DOHH2 (cell line): Measurements from ENCODE around the gene C14orf180.

ENCODE experiments used
- EZH2phosphoT487 ChIP-seq: fragments of 200-600 bp; sonication (generic); IDR thresholded peaks from 2 replicates; pipeline ENCODE4 v1.6.1; 2017; ENCODE audit warnings: borderline replicate concordance, mild to moderate bottlenecking, antibody characterized with exemption, low read length, moderate library complexity, mixed read lengths
- TF ChIP-seq, protein P1 (sequence below): fragments of 200-600 bp; sonication (generic); IDR thresholded peaks from one replicate; pipeline ENCODE4 v1.5.1; 2014; ENCODE audit warnings: antibody characterized with exemption, mild to moderate bottlenecking, low read depth, low read length; ENCODE audit not compliant: poor library complexity, severe bottlenecking

- TF ChIP-seq, protein P1, sequence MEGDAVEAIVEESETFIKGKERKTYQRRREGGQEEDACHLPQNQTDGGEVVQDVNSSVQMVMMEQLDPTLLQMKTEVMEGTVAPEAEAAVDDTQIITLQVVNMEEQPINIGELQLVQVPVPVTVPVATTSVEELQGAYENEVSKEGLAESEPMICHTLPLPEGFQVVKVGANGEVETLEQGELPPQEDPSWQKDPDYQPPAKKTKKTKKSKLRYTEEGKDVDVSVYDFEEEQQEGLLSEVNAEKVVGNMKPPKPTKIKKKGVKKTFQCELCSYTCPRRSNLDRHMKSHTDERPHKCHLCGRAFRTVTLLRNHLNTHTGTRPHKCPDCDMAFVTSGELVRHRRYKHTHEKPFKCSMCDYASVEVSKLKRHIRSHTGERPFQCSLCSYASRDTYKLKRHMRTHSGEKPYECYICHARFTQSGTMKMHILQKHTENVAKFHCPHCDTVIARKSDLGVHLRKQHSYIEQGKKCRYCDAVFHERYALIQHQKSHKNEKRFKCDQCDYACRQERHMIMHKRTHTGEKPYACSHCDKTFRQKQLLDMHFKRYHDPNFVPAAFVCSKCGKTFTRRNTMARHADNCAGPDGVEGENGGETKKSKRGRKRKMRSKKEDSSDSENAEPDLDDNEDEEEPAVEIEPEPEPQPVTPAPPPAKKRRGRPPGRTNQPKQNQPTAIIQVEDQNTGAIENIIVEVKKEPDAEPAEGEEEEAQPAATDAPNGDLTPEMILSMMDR = no peak
- TF ChIP-seq EZH2phosphoT487 = no peak
These were observed 21.2 kb downstream of the C14orf180 start for GRCh38 chr14:104600805-104601204.
